ENCODE measurements around the gene AMPD3. TPM values are rescaled to one million over a fixed set of nuclear protein-coding genes. Genes with fewer than 3 reads are reported as not detected.

The AMPD3 gene
- total and polyA plus RNA-seq, 12 donors, result 0.59 to 8.7 (median 2.4) TPM

GRCh38 chr11:10486161-10486840 lies 31.2 kb downstream of the AMPD3 start:
- Histone ChIP-seq H3K27ac (no peak overlapping the region), H3K9me3 (no peaks in the 10 kb centered on the region), H3K4me1 (peaks cover 0 to 18% (median 9%) of the 10 kb centered on the region in 9 donors), H3K4me3 (no peak overlapping the region), H3K27me3 (no peaks in the 10 kb centered on the region), H3K36me3 (peaks cover 0 to 75% (median 0%) of the 10 kb centered on the region in 9 donors)
- DNase-seq (no peak), ATAC-seq (no peak)
- intact Hi-C loops (cut with DNase I), result no loop called here
- 93 to 96% methylated on average over 10 of the region's 10 CpGs for WGBS, 2 donors
- TF ChIP-seq CTCF (IDR thresholded peaks at IDR 0.05), result no peak

GRCh38 chr11:10487002-10487647 lies 32.1 kb downstream of the AMPD3 start:
- DNase-seq (no peak), ATAC-seq (no peak)
- Histone ChIP-seq H3K27ac (no peak overlapping the region), H3K4me1 (peaks cover 0 to 23% (median 9%) of the 10 kb centered on the region in 9 donors), H3K9me3 (no peaks in the 10 kb centered on the region), H3K36me3 (peaks cover 0 to 72% (median 0%) of the 10 kb centered on the region in 9 donors), H3K4me3 (no peak overlapping the region), H3K27me3 (no peaks in the 10 kb centered on the region)
- TF ChIP-seq CTCF (IDR thresholded peaks at IDR 0.05), result no peak
- WGBS, 2 donors, result 96% methylated on average over 16 of the region's 16 CpGs
- intact Hi-C loops (cut with DNase I), result no loop called here

- TF ChIP-seq CTCF (IDR thresholded peaks at IDR 0.05), result no peak
- H3K4me3 ChIP-seq, result no peak overlapping the region
- DNase-seq (no peak), ATAC-seq (no peak)
- H3K27ac ChIP-seq, result no peak overlapping the region
- 85 to 87% methylated on average over 13 of the region's 13 CpGs for WGBS, 2 donors
- H3K36me3 ChIP-seq, result peaks cover 0 to 72% (median 0%) of the 10 kb centered on the region in 9 donors
- no peaks in the 10 kb centered on the region for H3K27me3 ChIP-seq
- H3K9me3 ChIP-seq, result no peaks in the 10 kb centered on the region
- H3K4me1 ChIP-seq, result peaks cover 0 to 23% (median 9%) of the 10 kb centered on the region in 9 donors
- intact Hi-C loops (cut with DNase I), result no loop called here
Measured at GRCh38 chr11:10488121-10488933, 33.3 kb downstream of the AMPD3 start.

GRCh38 chr11:10488934-10489691 lies 34.0 kb downstream of the AMPD3 start:
- ATAC-seq (no peak), DNase-seq (no peak)
- no peaks in the 10 kb centered on the region for H3K27me3 ChIP-seq
- WGBS, 2 donors, result 96 to 97% methylated on average over 11 of the region's 11 CpGs
- TF ChIP-seq CTCF (IDR thresholded peaks at IDR 0.05), result no peak
- peaks cover 0 to 74% (median 0%) of the 10 kb centered on the region in 9 donors for H3K36me3 ChIP-seq
- peaks cover 0 to 23% (median 9%) of the 10 kb centered on the region in 9 donors for H3K4me1 ChIP-seq
- H3K27ac ChIP-seq, result no peak overlapping the region
- H3K9me3 ChIP-seq, result no peaks in the 10 kb centered on the region
- H3K4me3 ChIP-seq, result no peak overlapping the region
- intact Hi-C loops (cut with DNase I), result no loop called here
